Naive thymus-derived CD4-positive, alpha-beta T cell (primary cell): ENCODE data around the gene VEGFA. TPM values are rescaled to one million over a fixed set of nuclear protein-coding genes. Genes with fewer than 3 reads are reported as not detected.

Experiments used
- ATAC-seq: fragments of 150-1000 bp; cut with Tn5 transposase; 2 replicates; pipeline ENCODE4 v1.10.0; 2021; ENCODE audit warnings: mild to moderate bottlenecking, moderate library complexity
- CTCF ChIA-PET: fragments of 350-600 bp; sonication (Branson Sonifier 250); formaldehyde crosslinking; loops from one replicate; lab custom pipeline; 2021; ENCODE audit warnings: antibody characterized with exemption; lab: Charles Lee
- POLR2A ChIA-PET: fragments of 350-600 bp; sonication (Branson Sonifier 250); formaldehyde crosslinking; loops from one replicate; lab custom pipeline; 2021; ENCODE audit warnings: antibody characterized with exemption, inconsistent platforms; lab: Charles Lee
- DNase-seq, 9 donors: peaks; one replicate each; pipeline versions ENCODE4 v3.0.0 to v3.0.0-alpha.2; 2020 to 2022; ENCODE audit warnings: mixed read lengths in 1 of 9
- H3K27ac ChIP-seq: one replicate; pipeline ENCODE4 v1.7.0; 2013; ENCODE audit warnings: mild to moderate bottlenecking, low read depth, low read length, moderate library complexity
- H3K27me3 ChIP-seq, 2 donors: one replicate each; pipeline ENCODE4 v1.7.0; 2013; ENCODE audit warnings: low read length in 2 of 2, mild to moderate bottlenecking in 2 of 2, moderate library complexity in 2 of 2; ENCODE audit not compliant: control insufficient read depth in 2 of 2, insufficient read depth in 2 of 2
- H3K36me3 ChIP-seq, 3 experiments: 1 replicate in 2 of 3; 2 replicates in 1 of 3; pipeline ENCODE4 v1.7.0; 2013; ENCODE audit warnings: low read length in 3 of 3, mild to moderate bottlenecking in 3 of 3, moderate library complexity in 1 of 3; ENCODE audit not compliant: insufficient read depth in 3 of 3, control insufficient read depth in 2 of 3
- H3K4me1 ChIP-seq, 2 donors: one replicate each; pipeline ENCODE4 v1.7.0; 2013; ENCODE audit warnings: low read length in 2 of 2, mild to moderate bottlenecking in 2 of 2, moderate library complexity in 1 of 2; ENCODE audit not compliant: control insufficient read depth in 2 of 2, insufficient read depth in 2 of 2
- H3K4me3 ChIP-seq: 2 replicates; pipeline ENCODE4 v1.7.0; 2013; ENCODE audit warnings: mild to moderate bottlenecking, low read length
- H3K9me3 ChIP-seq, 3 experiments: 1 replicate in 2 of 3; 2 replicates in 1 of 3; pipeline ENCODE4 v1.7.0; 2013; ENCODE audit warnings: low read length in 3 of 3; ENCODE audit not compliant: control insufficient read depth in 2 of 3
- H3K27ac Mint-ChIP-seq, 9 donors: one replicate each; pipeline ENCODE4 v1.8.0; 2020 to 2022; ENCODE audit warnings: mixed read lengths in 9 of 9, mild to moderate bottlenecking in 8 of 9, moderate library complexity in 5 of 9, inconsistent platforms in 2 of 9
- H3K27me3 Mint-ChIP-seq, 5 donors: one replicate each; pipeline ENCODE4 v1.8.0; 2021 to 2022; ENCODE audit warnings: mixed read lengths in 5 of 5, mild to moderate bottlenecking in 1 of 5
- H3K36me3 Mint-ChIP-seq, 5 donors: one replicate each; pipeline ENCODE4 v1.8.0; 2020 to 2022; ENCODE audit warnings: mixed read lengths in 5 of 5, mild to moderate bottlenecking in 3 of 5, inconsistent platforms in 1 of 5
- H3K4me1 Mint-ChIP-seq, 7 donors: one replicate each; pipeline ENCODE4 v1.8.0; 2020 to 2022; ENCODE audit warnings: mixed read lengths in 7 of 7, mild to moderate bottlenecking in 3 of 7, inconsistent platforms in 1 of 7
- H3K4me3 Mint-ChIP-seq, 10 donors: one replicate each; pipeline ENCODE4 v1.8.0; 2020 to 2022; ENCODE audit warnings: mild to moderate bottlenecking in 10 of 10, mixed read lengths in 10 of 10, moderate library complexity in 6 of 10, inconsistent platforms in 2 of 10
- H3K9me3 Mint-ChIP-seq, 11 donors: one replicate each; pipeline ENCODE4 v1.8.0; 2020 to 2022; ENCODE audit warnings: mixed read lengths in 11 of 11, mild to moderate bottlenecking in 4 of 11, inconsistent platforms in 1 of 11, moderate library complexity in 1 of 11
- intact Hi-C, 2 donors: fragments of 100-400 bp; cut with micrococcal nuclease; formaldehyde crosslinking; loops; one replicate each; pipeline ENCODE4 v1.15.1; 2023
- polyA plus RNA-seq, 2 donors: library from polyadenylated mRNA; unstranded; fragments of 300-500 nt; fragmentation: Illumina TruSeq; gene quantifications; one replicate each; pipeline ENCODE4 v1.2.3, GENCODE V29; 2021
- total RNA-seq, 6 experiments: library from RNA in 5 of 6; stranded (reverse) in 5 of 6; gene quantifications; 1 replicate in 5 of 6; 2 replicates in 1 of 6; pipeline ENCODE4 v1.2.3 and lab custom pipeline; 2021 to 2026

VEGFA gene
- total and polyA plus RNA-seq, 7 experiments from 2014 or later: 0.26 to 72.1 (median 10.2) TPM; not detected in 1

GRCh38 chr6:43744931-43745727 lies 24.9 kb upstream of the VEGFA start:
- DNase-seq (no peak), ATAC-seq (no peak)
- H3K4me1 Mint-ChIP-seq: peaks cover 0 to 3% (median 0%) of the 10 kb centered on the region in 7 donors

GRCh38 chr6:43746071-43746470 lies 23.9 kb upstream of the VEGFA start:
- Histone ChIP-seq H3K4me3 (no peak overlapping the region), H3K27ac (no peak overlapping the region), H3K27me3 (no peaks in the 10 kb centered on the region), H3K9me3 (no peaks in the 10 kb centered on the region), H3K4me1 (no peaks in the 10 kb centered on the region), H3K36me3 (no peaks in the 10 kb centered on the region)
- no peak for DNase-seq
- Mint-ChIP-seq H3K4me3 (no peak overlapping the region), H3K27ac (no peak overlapping the region), H3K9me3 (no peaks in the 10 kb centered on the region), H3K27me3 (peaks cover 0 to 20% (median 8%) of the 10 kb centered on the region in 5 donors), H3K4me1 (peaks cover 0 to 2% (median 0%) of the 10 kb centered on the region in 7 donors), H3K36me3 (no peaks in the 10 kb centered on the region)
- intact Hi-C loops: no loop called here
- ChIA-PET CTCF (no interaction called here), POLR2A (no interaction called here)
- no peak for ATAC-seq

More at GRCh38 chr6:43744931-43745727, 24.9 kb upstream of the VEGFA start:
- POLR2A ChIA-PET: no interaction called here
- Mint-ChIP-seq H3K9me3 (no peaks in the 10 kb centered on the region), H3K27me3 (peaks cover 0 to 20% (median 8%) of the 10 kb centered on the region in 5 donors), H3K4me3 (no peak overlapping the region), H3K36me3 (no peaks in the 10 kb centered on the region), H3K27ac (no peak overlapping the region)
- CTCF ChIA-PET: interaction anchor here (0.6 to 1.4 kb wide), 3 partner anchors 17 to 329 kb away, joined by 3 to 4 read pairs (median 4); no protein-coding TSS in a partner anchor
- no peaks in the 10 kb centered on the region for H3K36me3 ChIP-seq
- intact Hi-C loops: no loop called here
- no peaks in the 10 kb centered on the region for H3K27me3 ChIP-seq
- H3K4me1 ChIP-seq: no peaks in the 10 kb centered on the region
- no peak overlapping the region for H3K27ac ChIP-seq
- H3K4me3 ChIP-seq: no peak overlapping the region
- no peaks in the 10 kb centered on the region for H3K9me3 ChIP-seq

GRCh38 chr6:43746613-43747102 lies 23.4 kb upstream of the VEGFA start:
- DNase-seq (no peak), ATAC-seq (no peak)
- Mint-ChIP-seq H3K4me1 (peaks cover 0 to 3% (median 0%) of the 10 kb centered on the region in 7 donors), H3K9me3 (no peaks in the 10 kb centered on the region), H3K4me3 (no peak overlapping the region), H3K27ac (no peak overlapping the region), H3K27me3 (peaks cover 0 to 20% (median 8%) of the 10 kb centered on the region in 5 donors), H3K36me3 (no peaks in the 10 kb centered on the region)
- POLR2A ChIA-PET: no interaction called here
- CTCF ChIA-PET: interaction anchor here (1.1 to 1.2 kb wide), 2 partner anchors 22 to 30 kb away, joined by 3 to 4 read pairs; no protein-coding TSS in a partner anchor
- no peak overlapping the region for H3K4me3 ChIP-seq
- H3K27ac ChIP-seq: no peak overlapping the region
- no peaks in the 10 kb centered on the region for H3K9me3 ChIP-seq
- H3K27me3 ChIP-seq: no peaks in the 10 kb centered on the region
- no peaks in the 10 kb centered on the region for H3K4me1 ChIP-seq
- no peaks in the 10 kb centered on the region for H3K36me3 ChIP-seq
- intact Hi-C loops: no loop called here

- H3K9me3 Mint-ChIP-seq: no peaks in the 10 kb centered on the region
- peaks cover 0 to 20% (median 8%) of the 10 kb centered on the region in 5 donors for H3K27me3 Mint-ChIP-seq
- H3K4me3 ChIP-seq: no peak overlapping the region
- ATAC-seq: no peak
- no peaks in the 10 kb centered on the region for H3K4me1 ChIP-seq
- no peaks in the 10 kb centered on the region for H3K36me3 ChIP-seq
- intact Hi-C loops: no loop called here
- ChIA-PET CTCF (interaction anchor here (1.2 kb wide), 2 partner anchors 9 to 29 kb away, joined by 3 to 4 read pairs; no protein-coding TSS in a partner anchor), POLR2A (no interaction called here)
- H3K4me1 Mint-ChIP-seq: peaks cover 0 to 3% (median 0%) of the 10 kb centered on the region in 7 donors
- no peak overlapping the region for H3K27ac Mint-ChIP-seq
- no peaks in the 10 kb centered on the region for H3K27me3 ChIP-seq
- no peaks in the 10 kb centered on the region for H3K36me3 Mint-ChIP-seq
- H3K9me3 ChIP-seq: no peaks in the 10 kb centered on the region
- H3K27ac ChIP-seq: no peak overlapping the region
- no peak overlapping the region for H3K4me3 Mint-ChIP-seq
- DNase-seq: no peak
These were observed 22.2 kb upstream of the VEGFA start for GRCh38 chr6:43747784-43748183.

DNA sequence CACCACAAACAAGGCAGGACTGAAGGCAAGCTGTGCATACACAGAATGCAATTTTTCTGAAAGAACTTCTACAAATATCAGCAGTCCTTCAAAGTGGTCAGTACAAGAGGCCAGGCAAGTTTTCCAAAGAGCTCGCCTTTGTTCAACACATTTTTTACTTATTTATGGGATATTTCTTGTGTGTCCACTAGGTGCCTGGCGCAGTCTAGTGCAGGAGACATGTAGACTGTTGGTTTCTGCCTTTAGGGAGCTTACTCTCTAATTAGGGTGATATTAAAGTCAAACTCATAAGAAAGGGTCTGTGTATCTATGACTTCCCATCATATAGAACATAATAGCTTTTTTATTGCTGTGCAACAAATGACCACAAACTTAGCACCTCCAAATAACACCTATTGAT lies 21.2 kb upstream of the VEGFA start:
- ChIA-PET POLR2A (no interaction called here), CTCF (interaction anchor here (1.2 kb wide), 1 partner anchor 8 kb away, joined by 3 read pairs; no protein-coding TSS in a partner anchor)
- Mint-ChIP-seq H3K4me1 (peaks cover 0 to 3% (median 0%) of the 10 kb centered on the region in 7 donors), H3K9me3 (no peaks in the 10 kb centered on the region), H3K36me3 (no peaks in the 10 kb centered on the region), H3K27me3 (peaks cover 0 to 22% (median 8%) of the 10 kb centered on the region in 5 donors), H3K27ac (no peak overlapping the region), H3K4me3 (no peak overlapping the region)
- Histone ChIP-seq H3K9me3 (no peaks in the 10 kb centered on the region), H3K4me1 (no peaks in the 10 kb centered on the region), H3K36me3 (no peaks in the 10 kb centered on the region), H3K27me3 (no peaks in the 10 kb centered on the region), H3K27ac (no peak overlapping the region), H3K4me3 (no peak overlapping the region)
- ATAC-seq (no peak), DNase-seq (no peak)
- intact Hi-C loops: no loop called here

GRCh38 chr6:43749461-43749860 lies 20.6 kb upstream of the VEGFA start:
- H3K27me3 ChIP-seq: no peaks in the 10 kb centered on the region
- H3K9me3 ChIP-seq: no peaks in the 10 kb centered on the region
- H3K4me1 ChIP-seq: no peaks in the 10 kb centered on the region
- ChIA-PET POLR2A (no interaction called here), CTCF (no interaction called here)
- no peaks in the 10 kb centered on the region for H3K36me3 ChIP-seq
- no peaks in the 10 kb centered on the region for H3K36me3 Mint-ChIP-seq
- intact Hi-C loops: no loop called here
- peaks cover 0 to 2% (median 0%) of the 10 kb centered on the region in 7 donors for H3K4me1 Mint-ChIP-seq
- ATAC-seq (no peak), DNase-seq (peak in 1 of 9 donors; percentile 10)
- no peak overlapping the region for H3K4me3 ChIP-seq
- no peak overlapping the region for H3K27ac ChIP-seq
- no peak overlapping the region for H3K4me3 Mint-ChIP-seq
- no peak overlapping the region for H3K27ac Mint-ChIP-seq
- peaks cover 0 to 25% (median 8%) of the 10 kb centered on the region in 5 donors for H3K27me3 Mint-ChIP-seq
- H3K9me3 Mint-ChIP-seq: no peaks in the 10 kb centered on the region
